ENCODE data around the gene POMGNT1. TPM values are rescaled to one million over a fixed set of nuclear protein-coding genes. Genes with fewer than 3 reads are reported as not detected.
A peak's percentile ranks its signal among the peaks of the same experiment; 100 is the strongest.

Gene POMGNT1
- polyA plus RNA-seq, 1 donor (not counting 4 experiments of a cell fraction or from before 2014, with no cell fraction given) = 49.6 TPM

DNA sequence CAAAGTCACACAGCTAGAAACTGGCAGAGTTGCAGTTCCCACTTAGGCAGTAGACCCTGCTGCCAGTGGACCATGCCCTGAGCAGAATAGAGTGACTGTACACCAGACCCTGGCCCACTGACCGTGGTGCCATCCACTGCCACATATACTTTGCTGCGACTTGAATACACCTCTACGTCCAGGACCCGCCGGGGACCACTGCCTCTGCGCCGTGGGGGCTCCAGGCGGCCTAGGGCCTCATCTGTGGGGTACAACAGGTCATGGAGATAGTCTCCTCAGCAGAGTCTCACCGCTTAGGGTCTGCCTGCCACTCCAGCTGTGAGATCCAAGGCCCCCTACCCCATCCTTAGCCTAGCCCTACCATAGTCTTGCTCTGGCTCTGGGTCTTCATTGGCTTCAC, 1.6 kb downstream of the POMGNT1 start:
- H3K27me3 ChIP-seq (ENCODE audit: control insufficient read depth, extremely low read depth, insufficient read depth, low read length) = no peaks in the 10 kb centered on the region
- no peaks in the 10 kb centered on the region for H3K9me3 ChIP-seq (ENCODE audit: control insufficient read depth, low read depth, low read length)
- H3K79me2 ChIP-seq (ENCODE audit: control insufficient read depth, insufficient read depth, low read length) = peaks cover 11% of the 10 kb centered on the region
- H3K4me1 ChIP-seq (ENCODE audit: control insufficient read depth, extremely low read depth, insufficient read depth, low read length) = peaks cover 16% of the 10 kb centered on the region
- peaks cover 10 to 20% of the 10 kb centered on the region in 2 experiments for H3K36me3 ChIP-seq (ENCODE audit: control insufficient read depth in 2 of 2, extremely low read depth in 1 of 2, insufficient read depth in 2 of 2, low read length in 2 of 2)
- dilution Hi-C loops (cut with MboI; ENCODE audit: extremely low pct_ligation_motif_present, low sequenced_read_pairs) = loop anchor here (25.0 kb wide), 1 partner anchor 159 kb away; no protein-coding TSS in a partner anchor
- no peak overlapping the region for H3K9ac ChIP-seq (ENCODE audit: control insufficient read depth, extremely low read depth, insufficient read depth, low read length)
- no peaks in the 10 kb centered on the region for H4K20me1 ChIP-seq (ENCODE audit: control insufficient read depth, extremely low read depth, insufficient read depth, low read length)
- peak overlapping the region; percentile 89 for H3K4me2 ChIP-seq (ENCODE audit: control insufficient read depth, extremely low read depth, insufficient read depth, low read depth, low read length)
- peak overlapping the region in 1 of 3 experiments; percentile 90 for H3K4me3 ChIP-seq (ENCODE audit: control insufficient read depth in 2 of 3, extremely low read depth in 1 of 3, insufficient read depth in 2 of 3, low read depth in 1 of 3, low read length in 3 of 3)
- DNase-seq (ENCODE audit: low read depth, low spot score) (no peak), FAIRE-seq (no peak)
- no peak overlapping the region for H2AFZ ChIP-seq (ENCODE audit: control insufficient read depth, low read length)
- no peak for TF ChIP-seq CTCF (optimal IDR thresholded peaks at IDR 0.05 in 1 of 3, IDR thresholded peaks at IDR 0.05 in 1 of 3, conservative IDR thresholded peaks at IDR 0.05 in 1 of 3; ENCODE audit: extremely low read depth in 1 of 3, insufficient read depth in 2 of 3, low read length in 3 of 3)
- no peak for TF ChIP-seq EZH2 (IDR thresholded peaks at IDR 0.05; ENCODE audit: low read length)
- no peak overlapping the region for H3K27ac ChIP-seq (ENCODE audit: control insufficient read depth, insufficient read depth, low read length)
- H3K9me1 ChIP-seq (ENCODE audit: control insufficient read depth, extremely low read depth, insufficient read depth, low read length) = no peaks in the 10 kb centered on the region

DNA sequence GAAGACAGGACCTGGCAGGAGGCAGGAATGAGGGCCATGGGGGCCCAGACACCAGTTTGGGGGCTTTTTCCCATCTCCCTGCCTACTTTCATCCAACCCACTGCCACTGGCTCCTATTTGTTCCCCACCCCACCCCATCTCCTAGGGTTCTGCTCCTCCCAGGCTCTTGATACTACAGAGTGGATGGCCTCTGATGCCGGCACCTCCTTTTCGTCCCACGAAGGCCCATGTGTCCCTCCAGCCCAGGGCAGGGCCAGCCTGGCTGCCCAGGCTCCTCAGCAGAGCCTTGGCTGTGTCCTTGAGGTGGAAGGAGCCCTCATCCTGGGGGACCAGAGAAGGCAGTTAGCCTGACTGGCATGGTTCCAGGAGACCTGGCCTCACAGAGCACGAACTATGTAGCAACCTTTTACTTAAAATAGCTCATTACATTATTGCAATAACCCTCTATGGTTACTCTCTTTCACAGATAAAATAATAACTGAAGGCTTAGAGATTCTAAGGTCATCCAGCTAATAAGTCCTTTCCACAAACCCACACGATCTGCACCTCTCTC, 3.5 kb downstream of the POMGNT1 start:
- Histone ChIP-seq H3K9me3 (ENCODE audit: control insufficient read depth, low read depth, low read length) (no peaks in the 10 kb centered on the region), H3K79me2 (ENCODE audit: control insufficient read depth, insufficient read depth, low read length) (peaks cover 11% of the 10 kb centered on the region), H2AFZ (ENCODE audit: control insufficient read depth, low read length) (no peak overlapping the region), H3K4me1 (ENCODE audit: control insufficient read depth, extremely low read depth, insufficient read depth, low read length) (peaks cover 22% of the 10 kb centered on the region), H3K9ac (ENCODE audit: control insufficient read depth, extremely low read depth, insufficient read depth, low read length) (no peak overlapping the region), H3K4me3 (ENCODE audit: control insufficient read depth in 2 of 3, extremely low read depth in 1 of 3, insufficient read depth in 2 of 3, low read depth in 1 of 3, low read length in 3 of 3) (no peak overlapping the region), H3K4me2 (ENCODE audit: control insufficient read depth, extremely low read depth, insufficient read depth, low read depth, low read length) (no peak overlapping the region), H3K27ac (ENCODE audit: control insufficient read depth, insufficient read depth, low read length) (no peak overlapping the region), H4K20me1 (ENCODE audit: control insufficient read depth, extremely low read depth, insufficient read depth, low read length) (no peaks in the 10 kb centered on the region), H3K36me3 (ENCODE audit: control insufficient read depth in 2 of 2, extremely low read depth in 1 of 2, insufficient read depth in 2 of 2, low read length in 2 of 2) (peaks cover 12 to 20% of the 10 kb centered on the region in 2 experiments), H3K27me3 (ENCODE audit: control insufficient read depth, extremely low read depth, insufficient read depth, low read length) (no peaks in the 10 kb centered on the region), H3K9me1 (ENCODE audit: control insufficient read depth, extremely low read depth, insufficient read depth, low read length) (no peaks in the 10 kb centered on the region)
- FAIRE-seq (no peak), DNase-seq (ENCODE audit: low read depth, low spot score) (no peak)
- dilution Hi-C loops (cut with MboI; ENCODE audit: extremely low pct_ligation_motif_present, low sequenced_read_pairs) = loop anchor here (25.0 kb wide), 1 partner anchor 157 kb away; no protein-coding TSS in a partner anchor
- TF ChIP-seq EZH2 (IDR thresholded peaks at IDR 0.05; ENCODE audit: low read length) (no peak), CTCF (optimal IDR thresholded peaks at IDR 0.05 in 1 of 3, IDR thresholded peaks at IDR 0.05 in 1 of 3, conservative IDR thresholded peaks at IDR 0.05 in 1 of 3; ENCODE audit: extremely low read depth in 1 of 3, insufficient read depth in 2 of 3, low read length in 3 of 3) (no peak)
